Uterus (tissue), 4 donors: ENCODE measurements around the gene NEMP1. TPM values are rescaled to one million over a fixed set of nuclear protein-coding genes. Genes with fewer than 3 reads are reported as not detected.
"Not testable (repeated sequence)": the region's sequence is repeated elsewhere in the genome, so short reads cannot be mapped to it uniquely, and the experiment has no call there.

ENCODE experiments used
- DNase-seq, 2 donors: peaks; one replicate each; pipeline ENCODE4 v3.0.0-alpha.2; 2019 to 2020
- H3K27ac ChIP-seq, 2 donors: fragments of 200-600 bp; sonication (generic); 1 replicate in 1 of 2; 2 replicates in 1 of 2; pipeline ENCODE4 v1.5.1; 2016 to 2018
- H3K27me3 ChIP-seq, 2 donors: fragments of 200-600 bp; sonication (generic); one replicate each; pipeline ENCODE4 v1.5.1; 2018 to 2019; ENCODE audit warnings: control low read depth in 1 of 2
- H3K36me3 ChIP-seq, 2 donors: fragments of 200-600 bp; sonication (generic); one replicate each; pipeline ENCODE4 v1.5.1; 2019; ENCODE audit warnings: control low read depth in 1 of 2
- H3K4me1 ChIP-seq, 2 donors: fragments of 200-600 bp; sonication (generic); one replicate each; pipeline ENCODE4 v1.5.1; 2018 to 2019; ENCODE audit warnings: control low read depth in 1 of 2
- H3K4me3 ChIP-seq, 2 donors: fragments of 200-600 bp; sonication (generic); 1 replicate in 1 of 2; 2 replicates in 1 of 2; pipeline ENCODE4 v1.5.1; 2018 to 2019; ENCODE audit warnings: mild to moderate bottlenecking in 1 of 2
- H3K9me3 ChIP-seq, 2 donors: fragments of 200-600 bp; sonication (generic); one replicate each; pipeline ENCODE4 v1.5.1; 2019; ENCODE audit warnings: control low read depth in 1 of 2
- POLR2A ChIP-seq, 2 donors: fragments of 450-650 bp; IDR thresholded peaks; one replicate each; pipeline ENCODE4 v1.6.1; 2016; ENCODE audit warnings: antibody characterized with exemption in 2 of 2, mild to moderate bottlenecking in 1 of 2, moderate library complexity in 1 of 2
- intact Hi-C: fragments of 100-400 bp; cut with DNase I; formaldehyde crosslinking; loops from one replicate; pipeline ENCODE4 v1.15.1; 2023; ENCODE audit warnings: low total_unique reads
- total RNA-seq, 4 donors: library from RNA; depleted of rRNA in 3 of 4; stranded (reverse); fragments of >200 nt in 3 of 4; gene quantifications; one replicate each; pipeline versions ENCODE4 v1.1.0 to v1.2.4, GENCODE V29; 2014 to 2023
- TF ChIP-seq, protein P1 (sequence below), 4 experiments: fragments of 200-600 bp in 2 of 4; fragments of 450-650 bp in 2 of 4; sonication (generic) in 2 of 4; IDR thresholded peaks; one replicate each; pipeline ENCODE4 v1.5.1; 2016 to 2019; ENCODE audit warnings: antibody characterized with exemption in 4 of 4, mild to moderate bottlenecking in 2 of 4, moderate library complexity in 1 of 4
- donor health status: DM: yes; HTN: yes; CAD: no.

The NEMP1 gene
- total RNA-seq, 4 donors from 2014 or later: 1.5 to 18.0 (median 9.9) TPM

- no peaks in the 10 kb centered on the region for H3K9me3 ChIP-seq
- H3K36me3 ChIP-seq: no peaks in the 10 kb centered on the region
- H3K4me1 ChIP-seq: no peaks in the 10 kb centered on the region
- no peak for DNase-seq
- intact Hi-C loops: no loop called here
- H3K27me3 ChIP-seq: no peaks in the 10 kb centered on the region
- TF ChIP-seq, protein P1, sequence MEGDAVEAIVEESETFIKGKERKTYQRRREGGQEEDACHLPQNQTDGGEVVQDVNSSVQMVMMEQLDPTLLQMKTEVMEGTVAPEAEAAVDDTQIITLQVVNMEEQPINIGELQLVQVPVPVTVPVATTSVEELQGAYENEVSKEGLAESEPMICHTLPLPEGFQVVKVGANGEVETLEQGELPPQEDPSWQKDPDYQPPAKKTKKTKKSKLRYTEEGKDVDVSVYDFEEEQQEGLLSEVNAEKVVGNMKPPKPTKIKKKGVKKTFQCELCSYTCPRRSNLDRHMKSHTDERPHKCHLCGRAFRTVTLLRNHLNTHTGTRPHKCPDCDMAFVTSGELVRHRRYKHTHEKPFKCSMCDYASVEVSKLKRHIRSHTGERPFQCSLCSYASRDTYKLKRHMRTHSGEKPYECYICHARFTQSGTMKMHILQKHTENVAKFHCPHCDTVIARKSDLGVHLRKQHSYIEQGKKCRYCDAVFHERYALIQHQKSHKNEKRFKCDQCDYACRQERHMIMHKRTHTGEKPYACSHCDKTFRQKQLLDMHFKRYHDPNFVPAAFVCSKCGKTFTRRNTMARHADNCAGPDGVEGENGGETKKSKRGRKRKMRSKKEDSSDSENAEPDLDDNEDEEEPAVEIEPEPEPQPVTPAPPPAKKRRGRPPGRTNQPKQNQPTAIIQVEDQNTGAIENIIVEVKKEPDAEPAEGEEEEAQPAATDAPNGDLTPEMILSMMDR (IDR thresholded peaks at IDR 0.05): no peak
- no peak for TF ChIP-seq POLR2A (IDR thresholded peaks at IDR 0.05)
- no peak overlapping the region for H3K27ac ChIP-seq
- no peak overlapping the region for H3K4me3 ChIP-seq
These were observed 58.4 kb downstream of the NEMP1 start for GRCh38 chr12:57019983-57020719.

- Histone ChIP-seq H3K9me3 (no peaks in the 10 kb centered on the region), H3K4me3 (no peak overlapping the region), H3K27ac (no peak overlapping the region), H3K4me1 (no peaks in the 10 kb centered on the region), H3K36me3 (no peaks in the 10 kb centered on the region), H3K27me3 (no peaks in the 10 kb centered on the region)
- intact Hi-C loops: no loop called here
- TF ChIP-seq POLR2A (IDR thresholded peaks at IDR 0.05): no peak
- TF ChIP-seq, protein P1 (IDR thresholded peaks at IDR 0.05): no peak
- DNase-seq: no peak
These were observed 59.7 kb downstream of the NEMP1 start for GRCh38 chr12:57018906-57019305.

DNA sequence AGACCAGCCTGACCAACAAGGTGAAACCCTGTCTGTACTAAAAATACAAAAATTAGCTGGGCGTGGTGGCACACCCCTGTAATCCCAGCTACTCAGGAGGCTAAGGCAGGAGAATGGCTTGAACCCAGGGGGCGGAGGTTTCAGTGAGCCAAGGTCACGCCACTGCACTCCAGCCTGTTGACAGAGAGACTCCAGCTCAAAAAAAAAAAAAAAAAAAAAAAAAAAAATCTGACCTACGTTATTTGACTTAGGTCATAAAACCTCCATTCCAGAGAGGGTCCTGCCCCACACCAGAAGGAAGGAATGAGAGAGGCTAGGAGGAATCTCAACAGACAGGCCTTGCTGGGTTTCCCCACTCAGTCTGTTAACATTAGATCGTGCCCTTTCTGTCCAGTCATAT lies 60.2 kb downstream of the NEMP1 start:
- H3K36me3 ChIP-seq, H3K27me3 ChIP-seq, intact Hi-C loops, DNase-seq, H3K27ac ChIP-seq, H3K9me3 ChIP-seq, H3K4me1 ChIP-seq, H3K4me3 ChIP-seq: not testable (repeated sequence)

- Histone ChIP-seq H3K36me3 (no peaks in the 10 kb centered on the region), H3K27me3 (no peaks in the 10 kb centered on the region), H3K27ac (no peak within 1 kb of the TSS), H3K9me3 (no peaks in the 10 kb centered on the region), H3K4me3 (no peak within 1 kb of the TSS), H3K4me1 (no peaks in the 10 kb centered on the region)
- no peak for TF ChIP-seq POLR2A (IDR thresholded peaks at IDR 0.05)
- TF ChIP-seq, protein P1 (IDR thresholded peaks at IDR 0.05): no peak
- DNase-seq: no peak
- intact Hi-C loops: no loop called here
These were observed 62.2 kb downstream of the NEMP1 start, which contains the start of gene TAC3 for GRCh38 chr12:57016348-57016747. TAC3 (minus strand) TSS chr12:57016529; CDS start chr12:57015797, 732 bp downstream.

DNA sequence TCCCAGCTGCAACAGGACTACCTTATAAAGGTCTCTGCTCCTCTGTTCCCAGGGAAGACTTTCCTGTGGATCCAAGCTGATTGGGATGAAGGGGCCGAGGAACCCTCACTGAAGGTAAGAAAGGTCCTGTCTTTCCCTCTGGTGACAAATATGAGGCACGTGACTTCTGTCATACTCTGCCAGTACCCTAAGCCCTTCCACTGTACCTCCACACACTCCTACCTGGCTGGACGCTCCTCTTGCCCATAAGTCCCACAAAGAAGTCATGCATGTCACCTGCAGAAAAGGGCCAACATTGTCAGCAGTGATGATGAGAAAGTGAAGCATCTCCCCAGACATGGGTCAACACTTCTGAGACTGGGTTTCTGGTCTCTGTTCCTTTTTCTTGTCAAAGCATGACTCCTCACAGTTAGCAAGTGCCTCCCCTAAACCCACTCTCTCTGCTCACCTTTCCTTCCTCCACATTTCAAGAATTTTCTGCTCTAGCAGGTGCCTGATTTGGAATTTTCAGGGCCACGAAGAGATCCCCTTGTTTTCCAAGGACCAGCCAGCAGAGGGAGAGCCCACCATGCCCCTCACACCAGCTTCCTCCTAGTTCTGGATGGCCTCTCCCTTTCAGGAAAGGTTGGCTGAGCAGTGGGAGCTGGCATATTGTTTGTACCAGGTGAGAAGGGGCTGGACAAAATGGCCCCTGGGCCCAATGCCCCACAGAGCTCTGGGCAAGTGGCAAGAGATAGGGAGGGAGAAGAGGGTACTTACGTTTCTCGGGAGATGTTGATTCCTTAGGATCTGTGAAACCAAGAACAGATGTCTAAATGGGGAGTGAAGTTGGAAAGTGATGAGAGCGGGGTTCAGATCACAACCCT lies 65.8 kb downstream of the NEMP1 start:
- TF ChIP-seq, protein P1 (IDR thresholded peaks at IDR 0.05): no peak
- TF ChIP-seq POLR2A (IDR thresholded peaks at IDR 0.05): no peak
- H3K9me3 ChIP-seq: no peaks in the 10 kb centered on the region
- H3K27ac ChIP-seq: no peak overlapping the region
- intact Hi-C loops: no loop called here
- no peak overlapping the region for H3K4me3 ChIP-seq
- no peak for DNase-seq
- no peaks in the 10 kb centered on the region for H3K4me1 ChIP-seq
- H3K27me3 ChIP-seq: no peaks in the 10 kb centered on the region
- H3K36me3 ChIP-seq: no peaks in the 10 kb centered on the region
